ENCODE results near the gene KRT3. TPM values are rescaled to one million over a fixed set of nuclear protein-coding genes. Genes with fewer than 3 reads are reported as not detected.

Gene KRT3
- total RNA-seq, 2 donors from 2014 or later = not detected

- intact Hi-C loops (cut with DNase I) = no loop called here
- no peaks in the 10 kb centered on the region for H3K4me1 ChIP-seq (replicated peaks)
- H3K36me3 ChIP-seq = no peaks in the 10 kb centered on the region
- TF ChIP-seq POLR2AphosphoS5 (IDR thresholded peaks at IDR 0.05) = no peak
- no peak for TF ChIP-seq CTCF (IDR thresholded peaks at IDR 0.05)
- no peak for TF ChIP-seq POLR2A (IDR thresholded peaks at IDR 0.05)
- DNase-seq (ENCODE audit: low spot score) = no peak
- no peaks in the 10 kb centered on the region for H3K27me3 ChIP-seq (replicated peaks; ENCODE audit: insufficient read depth)
- 80% methylated on average over 14 of the region's 14 CpGs for WGBS
- H3K4me3 ChIP-seq = no peak overlapping the region
- no peaks in the 10 kb centered on the region for H3K9me3 ChIP-seq
- no peak overlapping the region for H3K27ac ChIP-seq
These were observed 47.3 kb downstream of the KRT3 start for GRCh38 chr12:52748578-52748977.

- H3K9me3 ChIP-seq = no peaks in the 10 kb centered on the region
- no peaks in the 10 kb centered on the region for H3K27me3 ChIP-seq (replicated peaks; ENCODE audit: insufficient read depth)
- DNase-seq (ENCODE audit: low spot score) = no peak
- TF ChIP-seq CTCF (IDR thresholded peaks at IDR 0.05) (no peak), POLR2AphosphoS5 (IDR thresholded peaks at IDR 0.05) (no peak), POLR2A (IDR thresholded peaks at IDR 0.05) (no peak)
- H3K36me3 ChIP-seq = no peaks in the 10 kb centered on the region
- H3K4me1 ChIP-seq (replicated peaks) = no peaks in the 10 kb centered on the region
- H3K27ac ChIP-seq = no peak overlapping the region
- WGBS = 82% methylated on average over 5 of the region's 5 CpGs
- intact Hi-C loops (cut with DNase I) = no loop called here
- H3K4me3 ChIP-seq = no peak overlapping the region
These were observed 50.4 kb downstream of the KRT3 start for GRCh38 chr12:52745554-52745953.

GRCh38 chr12:52744493-52745156 is 51.3 kb downstream of the KRT3 start:
- 54% methylated on average over 1 of the region's 1 CpG for WGBS
- TF ChIP-seq POLR2A (IDR thresholded peaks at IDR 0.05) (no peak), POLR2AphosphoS5 (IDR thresholded peaks at IDR 0.05) (no peak), CTCF (IDR thresholded peaks at IDR 0.05) (no peak)

GRCh38 chr12:52742822-52743457 is 53.0 kb downstream of the KRT3 start:
- 79% methylated on average over 3 of the region's 3 CpGs for WGBS
- no peaks in the 10 kb centered on the region for H3K27me3 ChIP-seq (replicated peaks; ENCODE audit: insufficient read depth)

More at GRCh38 chr12:52744493-52745156, 51.3 kb downstream of the KRT3 start:
- H3K27ac ChIP-seq = no peak overlapping the region
- intact Hi-C loops (cut with DNase I) = no loop called here
- H3K36me3 ChIP-seq = no peaks in the 10 kb centered on the region
- H3K4me1 ChIP-seq (replicated peaks) = no peaks in the 10 kb centered on the region
- no peak for DNase-seq (ENCODE audit: low spot score)
- no peak overlapping the region for H3K4me3 ChIP-seq
- H3K9me3 ChIP-seq = no peaks in the 10 kb centered on the region
- H3K27me3 ChIP-seq (replicated peaks; ENCODE audit: insufficient read depth) = no peaks in the 10 kb centered on the region

More at GRCh38 chr12:52742822-52743457, 53.0 kb downstream of the KRT3 start:
- H3K36me3 ChIP-seq = no peaks in the 10 kb centered on the region
- intact Hi-C loops (cut with DNase I) = no loop called here
- no peak overlapping the region for H3K4me3 ChIP-seq
- DNase-seq (ENCODE audit: low spot score) = no peak
- no peak overlapping the region for H3K27ac ChIP-seq
- TF ChIP-seq CTCF (IDR thresholded peaks at IDR 0.05) (no peak), POLR2AphosphoS5 (IDR thresholded peaks at IDR 0.05) (no peak), POLR2A (IDR thresholded peaks at IDR 0.05) (no peak)
- no peaks in the 10 kb centered on the region for H3K4me1 ChIP-seq (replicated peaks)
- no peaks in the 10 kb centered on the region for H3K9me3 ChIP-seq
